Chondrocyte (in vitro differentiated cells): ENCODE results near the gene SLC38A4. TPM values are rescaled to one million over a fixed set of nuclear protein-coding genes. Genes with fewer than 3 reads are reported as not detected.

Experiments used
- DNase-seq: peaks from one replicate; pipeline ENCODE4 v3.0.0; 2021; ENCODE audit warnings: mixed read lengths, low spot score
- H3K27ac Mint-ChIP-seq: one replicate; pipeline ENCODE4 v1.8.0; 2021; ENCODE audit warnings: mild to moderate bottlenecking, moderate library complexity, mixed read lengths; ENCODE audit not compliant: unreplicated experiment
- H3K27me3 Mint-ChIP-seq: 2 replicates; pipeline ENCODE4 v1.8.0; 2021; ENCODE audit warnings: low read depth, mixed read lengths
- H3K36me3 Mint-ChIP-seq: 2 replicates; pipeline ENCODE4 v1.8.0; 2021; ENCODE audit warnings: low read depth, mixed read lengths
- H3K4me1 Mint-ChIP-seq: 2 replicates; pipeline ENCODE4 v1.8.0; 2021; ENCODE audit warnings: low read depth, mild to moderate bottlenecking, mixed read lengths
- H3K4me3 Mint-ChIP-seq: one replicate; pipeline ENCODE4 v1.8.0; 2021; ENCODE audit warnings: mild to moderate bottlenecking, moderate library complexity, mixed read lengths; ENCODE audit not compliant: unreplicated experiment
- H3K9me3 Mint-ChIP-seq: 2 replicates; pipeline ENCODE4 v1.8.0; 2021; ENCODE audit warnings: low read depth, mixed read lengths
- CTCF ChIP-seq: fragments of 200-600 bp; sonication (generic); IDR thresholded peaks from 2 replicates; pipeline ENCODE4 v1.5.0; 2021; ENCODE audit warnings: antibody characterized with exemption, mild to moderate bottlenecking, moderate library complexity
- total RNA-seq: library from RNA; stranded (reverse); gene quantifications from 3 replicates; pipeline ENCODE4 v1.2.1, GENCODE V29; 2021

The SLC38A4 gene
- total RNA-seq, 1 donor from 2014 or later, result 10.0 TPM

DNA sequence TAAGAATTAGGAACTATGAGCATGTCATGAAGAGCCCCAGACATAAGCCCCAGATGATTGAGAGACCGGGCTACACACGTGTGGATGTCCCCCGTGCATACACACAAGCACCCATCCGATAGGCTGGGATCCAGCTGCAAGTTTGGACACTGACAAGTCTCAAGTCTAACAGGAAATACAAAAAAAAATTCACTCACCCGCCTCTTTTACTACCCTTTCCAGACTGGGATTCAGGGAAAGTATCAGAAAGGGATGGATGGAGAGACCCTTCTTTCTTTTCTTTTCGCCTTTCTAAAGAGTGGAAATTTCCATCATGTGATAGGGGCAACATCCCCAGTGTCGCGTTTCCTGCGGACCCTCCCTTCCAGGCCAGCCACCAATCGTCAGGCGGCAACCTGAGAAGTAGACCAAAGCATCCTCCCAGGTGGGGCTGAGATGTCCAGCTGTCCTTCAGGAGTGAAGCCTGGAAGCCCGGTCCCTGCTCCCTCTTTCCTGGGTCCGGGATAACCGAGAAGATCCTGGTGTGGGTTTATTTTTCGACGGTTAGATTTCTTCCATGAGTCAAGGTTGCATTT, 6.4 kb upstream of the SLC38A4 start:
- no peak for TF ChIP-seq CTCF
- peak overlapping the region; percentile 88 for H3K4me3 Mint-ChIP-seq
- peaks cover 13% of the 10 kb centered on the region for H3K4me1 Mint-ChIP-seq
- no peak for DNase-seq
- H3K9me3 Mint-ChIP-seq, result no peaks in the 10 kb centered on the region
- H3K36me3 Mint-ChIP-seq, result peaks cover 1% of the 10 kb centered on the region
- no peak overlapping the region for H3K27ac Mint-ChIP-seq
- H3K27me3 Mint-ChIP-seq, result peaks cover 13% of the 10 kb centered on the region

GRCh38 chr12:46831335-46832129, 5.7 kb upstream of the SLC38A4 start:
- H3K9me3 Mint-ChIP-seq, result no peaks in the 10 kb centered on the region
- H3K4me1 Mint-ChIP-seq, result peaks cover 13% of the 10 kb centered on the region
- peak; percentile 83 for DNase-seq
- H3K36me3 Mint-ChIP-seq, result peaks cover 1% of the 10 kb centered on the region
- H3K27ac Mint-ChIP-seq, result peak overlapping the region; percentile 19
- peaks cover 13% of the 10 kb centered on the region for H3K27me3 Mint-ChIP-seq
- TF ChIP-seq CTCF, result no peak
- peak overlapping the region; percentile 88 for H3K4me3 Mint-ChIP-seq

DNA sequence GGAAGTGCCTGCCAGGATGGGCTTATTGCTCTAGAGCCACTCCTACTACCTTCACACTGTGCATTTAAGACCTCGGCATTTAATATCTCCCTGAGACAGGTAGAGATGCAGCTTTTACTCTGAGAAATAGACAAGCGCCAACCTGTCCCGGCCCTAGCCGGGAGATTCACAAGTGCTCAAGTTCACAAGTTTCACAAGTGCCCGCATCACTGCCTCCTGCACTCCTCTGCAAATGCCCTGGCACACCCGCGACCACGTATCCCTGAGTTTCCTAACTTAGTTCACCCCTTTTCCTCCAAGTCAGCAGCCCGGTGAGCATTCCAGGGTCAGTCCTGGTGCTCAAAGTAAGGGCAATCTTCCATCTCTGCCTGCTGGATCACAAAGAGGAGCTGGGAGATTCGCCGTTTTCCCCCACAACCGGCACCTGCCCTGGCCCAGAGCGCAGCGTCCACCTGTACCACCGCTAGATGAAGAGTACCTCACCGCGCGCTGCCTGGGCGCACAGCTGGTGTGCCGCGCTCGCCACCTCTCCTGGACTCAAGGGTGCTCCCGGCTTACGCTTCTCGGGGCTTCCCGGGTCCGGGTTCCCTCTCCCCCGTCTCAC, 5.0 kb upstream of the SLC38A4 start:
- DNase-seq, result peak; percentile 85
- Mint-ChIP-seq H3K4me3 (peak overlapping the region; percentile 88), H3K27me3 (peaks cover 13% of the 10 kb centered on the region), H3K9me3 (no peaks in the 10 kb centered on the region), H3K4me1 (peaks cover 18% of the 10 kb centered on the region), H3K27ac (no peak overlapping the region), H3K36me3 (peaks cover 1% of the 10 kb centered on the region)
- TF ChIP-seq CTCF, result no peak

- peaks cover 1% of the 10 kb centered on the region for H3K36me3 Mint-ChIP-seq
- no peak overlapping the region for H3K4me3 Mint-ChIP-seq
- H3K27me3 Mint-ChIP-seq, result peaks cover 6% of the 10 kb centered on the region
- no peak for DNase-seq
- no peak for TF ChIP-seq CTCF
- peaks cover 25% of the 10 kb centered on the region for H3K4me1 Mint-ChIP-seq
- H3K27ac Mint-ChIP-seq, result no peak overlapping the region
- H3K9me3 Mint-ChIP-seq, result peaks cover 19% of the 10 kb centered on the region
These were observed 1.1 kb downstream of the SLC38A4 start for GRCh38 chr12:46824709-46825108.

GRCh38 chr12:46818642-46819041, 7.2 kb downstream of the SLC38A4 start:
- Mint-ChIP-seq H3K4me3 (no peak overlapping the region), H3K9me3 (peaks cover 19% of the 10 kb centered on the region), H3K27ac (no peak overlapping the region), H3K27me3 (no peaks in the 10 kb centered on the region), H3K4me1 (peaks cover 37% of the 10 kb centered on the region), H3K36me3 (no peaks in the 10 kb centered on the region)
- no peak for TF ChIP-seq CTCF
- no peak for DNase-seq
